Upper lobe of right lung (tissue), 1 donor: ENCODE measurements around the gene RNF223. TPM values are rescaled to one million over a fixed set of nuclear protein-coding genes. Genes with fewer than 3 reads are reported as not detected.
A peak's percentile ranks its signal among the peaks of the same experiment; 100 is the strongest.

Experiments
- ATAC-seq: fragments of 200-7000 bp; cut with Tn5 transposase; one replicate; pipeline ENCODE4 v1.9.1; 2020; ENCODE audit warnings: mild to moderate bottlenecking, moderate library complexity
- DNase-seq: peaks from one replicate; pipeline ENCODE4 v3.0.0-alpha.2; 2020
- H3K27ac ChIP-seq: fragments of 200-600 bp; one replicate; pipeline ENCODE4 v1.8.0; 2022
- H3K27me3 ChIP-seq: fragments of 200-600 bp; one replicate; pipeline ENCODE4 v1.8.0; 2022; ENCODE audit warnings: mild to moderate bottlenecking
- H3K36me3 ChIP-seq: fragments of 200-600 bp; one replicate; pipeline ENCODE4 v1.8.0; 2022
- H3K4me1 ChIP-seq: fragments of 200-600 bp; one replicate; pipeline ENCODE4 v1.8.0; 2022
- H3K4me3 ChIP-seq: fragments of 200-600 bp; one replicate; pipeline ENCODE4 v1.8.0; 2022; ENCODE audit warnings: mild to moderate bottlenecking
- H3K9me3 ChIP-seq: fragments of 200-600 bp; one replicate; pipeline ENCODE4 v1.8.0; 2022
- CTCF ChIP-seq: fragments of 200-600 bp; IDR thresholded peaks from one replicate; pipeline ENCODE4 v1.8.0; 2022; ENCODE audit warnings: antibody characterized with exemption
- intact Hi-C: fragments of 100-400 bp; cut with DNase I; formaldehyde crosslinking; loops from one replicate; pipeline ENCODE4 v1.11.0; 2022
- total RNA-seq: library from RNA; stranded (reverse); fragmentation: NEBNext Ultra II Directional; extraction: Animal tissue kit (Norgen Biotek cat#: 25700); gene quantifications from one replicate; pipeline ENCODE4 v1.2.1, GENCODE V29; 2021
- donor health status: DM: no; HTN: yes; CAD: no; lungs with severe emphysema.

The RNF223 gene
- total RNA-seq, 1 donor from 2014 or later: 0.55 TPM

GRCh38 chr1:1040004-1040991 is 33.8 kb downstream of the RNF223 start:
- intact Hi-C loops: no loop called here
- no peaks in the 10 kb centered on the region for H3K36me3 ChIP-seq

GRCh38 chr1:1039145-1039910 is 34.8 kb downstream of the RNF223 start:
- DNase-seq (no peak), ATAC-seq (no peak)
- intact Hi-C loops: no loop called here
- TF ChIP-seq CTCF: no peak
- H3K4me3 ChIP-seq: peak overlapping the region; percentile 52
- H3K27me3 ChIP-seq: no peaks in the 10 kb centered on the region
- no peak overlapping the region for H3K27ac ChIP-seq
- peaks cover 17% of the 10 kb centered on the region for H3K4me1 ChIP-seq
- no peaks in the 10 kb centered on the region for H3K9me3 ChIP-seq
- H3K36me3 ChIP-seq: no peaks in the 10 kb centered on the region

More at GRCh38 chr1:1040004-1040991, 33.8 kb downstream of the RNF223 start:
- ATAC-seq: peak; percentile 84
- Histone ChIP-seq H3K27ac (no peak overlapping the region), H3K4me3 (peak overlapping the region; percentile 52), H3K9me3 (no peaks in the 10 kb centered on the region), H3K27me3 (no peaks in the 10 kb centered on the region), H3K4me1 (peaks cover 17% of the 10 kb centered on the region)
- DNase-seq: peak; percentile 88
- TF ChIP-seq CTCF: peak; percentile 15

GRCh38 chr1:1038694-1039093 is 35.4 kb downstream of the RNF223 start:
- intact Hi-C loops: no loop called here
- H3K9me3 ChIP-seq: no peaks in the 10 kb centered on the region
- no peak overlapping the region for H3K27ac ChIP-seq
- H3K36me3 ChIP-seq: no peaks in the 10 kb centered on the region
- no peak for TF ChIP-seq CTCF
- peak; percentile 30 for ATAC-seq
- H3K4me3 ChIP-seq: no peak overlapping the region
- H3K27me3 ChIP-seq: no peaks in the 10 kb centered on the region
- no peak for DNase-seq
- peaks cover 17% of the 10 kb centered on the region for H3K4me1 ChIP-seq

- intact Hi-C loops: no loop called here
- no peak for TF ChIP-seq CTCF
- DNase-seq: no peak
- Histone ChIP-seq H3K4me3 (no peak overlapping the region), H3K4me1 (peaks cover 21% of the 10 kb centered on the region), H3K27ac (no peak overlapping the region), H3K36me3 (no peaks in the 10 kb centered on the region), H3K27me3 (no peaks in the 10 kb centered on the region), H3K9me3 (no peaks in the 10 kb centered on the region)
- ATAC-seq: no peak
These were observed 36.5 kb downstream of the RNF223 start for GRCh38 chr1:1037366-1038327.

- Histone ChIP-seq H3K27me3 (peaks cover 4% of the 10 kb centered on the region), H3K36me3 (no peaks in the 10 kb centered on the region), H3K4me3 (no peak overlapping the region), H3K27ac (no peak overlapping the region), H3K4me1 (peaks cover 23% of the 10 kb centered on the region), H3K9me3 (no peaks in the 10 kb centered on the region)
- TF ChIP-seq CTCF: no peak
- ATAC-seq: no peak
- intact Hi-C loops: no loop called here
- no peak for DNase-seq
These were observed 38.7 kb downstream of the RNF223 start for GRCh38 chr1:1035291-1035943.
